Right ventricle myocardium inferior (tissue), 1 donor: ENCODE measurements around the gene PES1. TPM values are rescaled to one million over a fixed set of nuclear protein-coding genes. Genes with fewer than 3 reads are reported as not detected.
A peak's percentile ranks its signal among the peaks of the same experiment; 100 is the strongest.
"Not testable (repeated sequence)": the region's sequence is repeated elsewhere in the genome, so short reads cannot be mapped to it uniquely, and the experiment has no call there.

Experiments used
- ATAC-seq: fragments of 200-7000 bp; cut with Tn5 transposase; one replicate; pipeline ENCODE4 v1.9.1; 2020; ENCODE audit warnings: mild to moderate bottlenecking, moderate library complexity
- DNase-seq: peaks from one replicate; pipeline ENCODE4 v3.0.0; 2021; ENCODE audit errors: missing footprints
- intact Hi-C: fragments of 100-400 bp; cut with DNase I; formaldehyde crosslinking; loops from one replicate; pipeline ENCODE4 v1.11.0; 2022
- total RNA-seq: library from RNA; stranded (reverse); fragmentation: NEBNext Ultra II Directional; extraction: Animal tissue kit (Norgen Biotek cat#: 25700); gene quantifications from one replicate; pipeline ENCODE4 v1.2.1, GENCODE V29; 2021
- donor health status: DM: no; HTN: yes; CAD: no; lungs with severe emphysema.

The PES1 gene
- total RNA-seq, 1 donor from 2014 or later: 22.4 TPM

GRCh38 chr22:30611197-30611596 is 19.5 kb upstream of the PES1 start:
- ATAC-seq (no peak), DNase-seq (no peak)
- intact Hi-C loops: no loop called here

DNA sequence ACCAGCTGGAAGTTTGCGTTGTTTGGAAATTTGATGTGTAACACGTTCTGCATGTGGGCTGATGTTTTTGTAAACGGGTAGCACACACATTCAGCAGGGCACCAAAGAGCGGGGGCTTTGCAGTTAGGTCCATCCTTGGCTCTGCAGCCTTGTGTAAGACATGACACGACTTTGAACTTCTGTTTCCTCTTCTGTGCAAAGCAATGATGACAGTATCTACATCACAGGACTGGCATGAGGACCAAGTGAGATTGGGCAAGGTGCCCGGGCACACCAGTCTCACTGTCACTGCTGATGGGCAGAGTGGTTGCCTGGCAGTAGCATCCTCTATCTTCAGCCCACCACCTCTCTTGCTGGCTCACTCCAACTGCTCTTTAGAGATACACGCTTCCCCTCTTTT is 18.6 kb upstream of the PES1 start:
- DNase-seq: peak; percentile 80
- no peak for ATAC-seq
- intact Hi-C loops: no loop called here

- intact Hi-C loops: no loop called here
- DNase-seq: no peak
- ATAC-seq: peak; percentile 47
Observed at GRCh38 chr22:30609260-30610185, 17.8 kb upstream of the PES1 start.

- DNase-seq (no peak), ATAC-seq (no peak)
- intact Hi-C loops: loop anchor here (2.0 kb wide), 1 partner anchor 27 kb away; the partner anchor contains the start of gene SLC35E4
Observed at GRCh38 chr22:30607939-30608338, 16.2 kb upstream of the PES1 start.

- ATAC-seq: no peak
- intact Hi-C loops: loop anchor here (2.0 kb wide), 1 partner anchor 27 kb away; the partner anchor contains the start of gene SLC35E4
- no peak for DNase-seq
Observed at GRCh38 chr22:30607300-30607930, 15.7 kb upstream of the PES1 start.

DNA sequence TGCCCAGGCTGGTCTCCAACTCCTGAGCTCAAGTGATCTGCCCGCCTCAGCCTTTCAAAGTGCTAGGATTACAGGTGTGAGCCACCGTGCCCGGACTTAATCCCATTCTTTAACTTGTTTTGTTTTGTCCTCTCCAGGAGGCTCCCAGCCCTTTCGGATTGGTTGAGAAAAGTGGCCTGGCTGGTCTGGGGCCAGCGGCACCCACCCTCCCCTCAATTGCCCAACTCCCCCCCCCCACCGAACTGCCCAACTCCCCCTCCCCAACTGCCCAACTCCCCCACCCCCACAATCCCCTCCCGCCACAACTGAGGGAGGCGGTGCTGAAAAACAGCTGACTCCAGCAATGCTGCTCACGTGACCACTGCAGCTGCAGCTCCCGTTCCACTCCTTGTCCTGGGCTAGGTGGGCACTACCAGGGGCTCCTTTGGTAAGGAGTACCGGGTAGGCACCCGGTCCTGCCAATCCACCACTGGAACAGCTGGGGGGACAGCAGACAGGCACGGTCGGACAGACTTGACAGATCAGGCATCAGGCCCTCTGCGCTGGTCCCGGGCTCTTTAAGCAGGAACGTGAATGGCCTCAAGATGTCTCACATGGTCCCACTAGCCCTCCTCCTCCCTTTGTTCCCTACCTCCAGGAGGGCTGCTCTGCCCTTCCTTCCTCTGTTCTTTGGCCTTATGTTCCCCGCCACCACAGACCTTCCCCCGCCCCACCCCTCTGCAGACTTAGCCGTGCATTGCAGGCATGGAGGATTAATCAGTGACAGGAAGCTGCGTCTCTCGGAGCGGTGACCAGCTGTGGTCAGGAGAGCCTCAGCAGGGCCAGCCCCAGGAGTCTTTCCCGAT is 15.0 kb upstream of the PES1 start, which contains the start of gene TCN2:
TCN2 (plus strand) TSS at position 720 of the 845 bp plus-strand sequence. CDS start 158 bp downstream, outside the sequence.
- intact Hi-C loops: loop anchor here (2.0 kb wide), 1 partner anchor 28 kb away; the partner anchor contains the start of gene SLC35E4
- ATAC-seq: peak; percentile 80
- DNase-seq: peak; percentile 84

DNA sequence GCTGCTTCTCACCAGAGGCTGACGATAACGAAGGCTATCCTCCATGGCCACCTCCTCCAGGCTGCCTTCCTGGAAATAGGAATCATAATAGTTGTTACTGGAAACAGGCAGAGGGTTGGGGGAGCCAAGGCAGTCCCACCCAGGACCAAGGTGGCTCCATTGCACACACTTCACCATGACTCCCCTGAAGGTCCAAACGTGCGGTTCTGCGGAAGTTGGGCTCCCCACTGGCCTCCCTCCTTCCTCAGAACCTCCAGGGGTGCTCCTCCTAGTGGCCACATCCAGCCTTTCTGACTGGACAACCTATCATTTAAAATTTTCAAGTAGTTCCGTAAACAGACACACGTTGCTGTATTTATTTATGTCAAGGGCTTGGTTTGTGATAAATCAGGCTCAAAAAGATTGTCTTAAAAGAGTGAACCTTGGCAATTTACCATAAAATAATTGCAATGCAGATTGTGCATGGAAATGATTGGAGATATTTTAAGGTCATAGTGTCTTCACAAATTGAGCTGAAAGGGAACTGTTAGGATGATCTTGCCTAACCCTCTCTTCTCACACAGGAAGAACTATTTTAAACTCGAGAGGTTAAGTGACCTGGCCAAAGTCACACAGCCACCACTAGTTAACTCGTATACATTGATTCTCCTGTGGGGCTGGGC is 13.9 kb upstream of the PES1 start:
- DNase-seq: no peak
- intact Hi-C loops: loop anchor here (2.0 kb wide), 1 partner anchor 29 kb away; the partner anchor contains the start of gene SLC35E4

DNA sequence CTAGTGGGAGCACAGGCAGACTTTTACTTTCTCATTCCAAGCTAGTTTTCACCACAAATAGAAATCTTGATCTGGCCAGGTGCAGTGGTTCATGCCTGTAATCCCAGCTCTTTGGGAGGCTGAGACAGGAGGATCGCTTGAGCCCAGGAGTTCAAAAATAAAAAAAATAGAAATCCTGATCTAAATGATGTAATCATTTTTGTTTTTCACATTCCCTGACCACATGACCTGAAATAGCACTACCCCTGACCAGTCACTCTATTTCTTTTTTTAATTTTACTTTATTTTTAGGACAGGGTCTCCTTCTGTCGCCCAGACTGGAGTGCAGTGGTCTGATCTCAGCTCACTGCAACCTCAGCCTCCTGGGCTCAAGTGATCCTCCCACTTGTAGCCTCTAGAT is 13.0 kb upstream of the PES1 start:
- no peak for DNase-seq
- intact Hi-C loops: no loop called here
- no peak for ATAC-seq

More for the DNA sequence above, 13.9 kb upstream of the PES1 start:
- ATAC-seq: no peak

DNA sequence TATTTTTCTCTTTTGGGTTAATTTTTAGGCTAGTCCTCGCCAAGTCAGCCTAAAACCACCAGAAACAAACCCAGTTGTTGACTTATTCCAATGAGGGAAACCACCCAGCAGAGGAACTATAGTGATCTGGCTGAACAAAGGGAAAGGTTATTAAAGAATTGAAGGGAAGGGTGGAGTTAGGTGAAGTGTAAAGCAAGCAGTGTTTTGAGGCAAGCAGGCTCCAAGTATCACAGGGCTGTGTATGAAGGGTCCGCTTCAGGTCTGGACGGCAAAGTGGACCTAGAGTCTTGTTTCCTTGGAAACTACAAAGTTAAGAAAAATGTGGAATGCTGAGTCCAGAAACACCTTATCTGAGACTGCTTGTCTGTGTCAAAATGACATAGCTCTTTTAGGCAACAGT is 12.1 kb upstream of the PES1 start:
- DNase-seq: no peak
- intact Hi-C loops: no loop called here
- no peak for ATAC-seq

GRCh38 chr22:30602049-30602448 is 10.3 kb upstream of the PES1 start:
- ATAC-seq: no peak
- no peak for DNase-seq
- intact Hi-C loops: no loop called here

- intact Hi-C loops: no loop called here
- no peak for DNase-seq
- no peak for ATAC-seq
Observed at GRCh38 chr22:30601464-30601863, 9.8 kb upstream of the PES1 start.

GRCh38 chr22:30600921-30601320 is 9.2 kb upstream of the PES1 start:
- ATAC-seq (no peak), DNase-seq (no peak)
- intact Hi-C loops: no loop called here

DNA sequence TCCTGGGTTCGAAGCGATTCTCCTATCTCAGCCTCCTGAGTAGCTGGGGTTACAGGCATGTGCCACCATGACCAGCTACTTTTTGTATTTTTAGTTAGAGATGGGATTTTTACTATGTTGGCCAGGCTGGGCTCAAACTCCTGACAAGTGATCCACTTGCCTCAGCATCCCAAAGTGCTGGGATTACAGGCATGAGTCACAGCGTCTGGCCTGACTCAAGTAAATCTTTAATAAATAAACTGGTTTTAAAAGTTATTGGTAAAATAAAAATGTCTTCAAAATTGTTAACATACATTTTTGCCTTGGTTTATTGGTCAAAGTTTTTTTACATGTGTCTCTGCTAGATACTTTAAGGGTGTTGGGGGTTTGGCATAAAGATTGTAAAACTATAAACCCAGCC is 7.3 kb upstream of the PES1 start:
- DNase-seq (no peak), ATAC-seq (no peak)
- intact Hi-C loops: no loop called here

GRCh38 chr22:30596886-30597285 is 5.2 kb upstream of the PES1 start:
- intact Hi-C loops: no loop called here
- DNase-seq (peak; percentile 57), ATAC-seq (no peak)

DNA sequence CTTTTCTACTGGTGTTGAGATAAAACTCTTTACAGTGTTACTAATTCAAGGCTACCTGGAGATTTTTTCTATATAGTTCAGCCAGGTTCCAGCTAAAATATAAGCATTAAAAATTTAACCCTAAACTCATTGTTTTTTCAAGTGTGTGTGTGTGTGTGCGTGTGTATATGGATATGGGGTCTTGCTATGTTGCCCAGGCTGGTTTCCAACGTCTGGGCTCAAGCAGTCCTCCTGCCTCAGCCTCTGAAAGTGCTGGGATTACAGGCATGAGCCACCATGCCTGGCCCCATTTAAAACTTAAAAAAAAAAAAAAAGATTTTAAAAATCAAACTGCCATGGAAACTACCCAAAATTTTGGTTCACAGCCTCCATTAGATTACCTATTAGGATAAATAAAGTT is 4.5 kb upstream of the PES1 start:
- no peak for ATAC-seq
- no peak for DNase-seq
- intact Hi-C loops: no loop called here

GRCh38 chr22:30592360-30592713 is 627 bp upstream of the PES1 start:
- intact Hi-C loops: loop anchor here (2.0 kb wide), 1 partner anchor 42 kb away; the partner anchor contains the start of gene SLC35E4
- not testable (repeated sequence) for ATAC-seq, DNase-seq

GRCh38 chr22:30591191-30591587 is 521 bp downstream of the PES1 start:
- DNase-seq (no peak), ATAC-seq (no peak)
- intact Hi-C loops: no loop called here

DNA sequence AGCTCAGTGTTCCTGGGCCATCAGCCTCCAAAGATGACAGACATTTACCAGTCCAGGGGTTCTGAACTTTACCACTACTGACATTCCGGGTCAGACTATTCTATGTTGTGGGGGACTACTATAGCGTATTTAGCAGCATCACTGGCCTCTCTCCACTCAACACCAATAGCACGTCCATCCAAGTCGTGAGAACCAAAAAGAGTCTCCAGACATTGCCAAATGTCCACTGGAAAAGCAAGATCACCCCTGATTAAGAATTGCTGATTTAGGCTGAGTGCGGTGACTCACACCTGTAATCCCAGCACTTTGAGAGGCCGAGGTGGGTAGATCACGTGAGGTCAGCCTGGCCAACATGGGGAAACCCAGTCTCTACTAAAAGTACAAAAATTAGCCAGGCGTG is 5.3 kb downstream of the PES1 start:
- DNase-seq: no peak
- ATAC-seq: no peak
- intact Hi-C loops: no loop called here
